Activated gamma-delta T cell treated with anti-CD3 and anti-CD28 coated beads, Interleukin-2, amount 50 U/mL, for 16 hours (primary cell): ENCODE measurements around the gene LAPTM5.

ENCODE experiments used
- DNase-seq: peaks from one replicate; pipeline ENCODE4 v3.0.0-alpha.2; 2020; ENCODE audit warnings: low read depth

Gene LAPTM5

GRCh38 chr1:30787266-30787665 is 29.7 kb upstream of the LAPTM5 start:
- DNase-seq = no peak

GRCh38 chr1:30786264-30786991 is 28.9 kb upstream of the LAPTM5 start:
- DNase-seq = no peak

GRCh38 chr1:30785714-30786113 is 28.1 kb upstream of the LAPTM5 start:
- no peak for DNase-seq

- DNase-seq = no peak
Measured at GRCh38 chr1:30785181-30785580, 27.6 kb upstream of the LAPTM5 start.

- DNase-seq = no peak
Measured at GRCh38 chr1:30783256-30783915, 25.8 kb upstream of the LAPTM5 start.

GRCh38 chr1:30782361-30783255 is 25.0 kb upstream of the LAPTM5 start:
- DNase-seq = peak; percentile 71

GRCh38 chr1:30781906-30782305 is 24.3 kb upstream of the LAPTM5 start:
- no peak for DNase-seq

GRCh38 chr1:30780409-30780808 is 22.8 kb upstream of the LAPTM5 start:
- DNase-seq = no peak

GRCh38 chr1:30779294-30780071 is 21.9 kb upstream of the LAPTM5 start:
- DNase-seq = peak; percentile 96

GRCh38 chr1:30778979-30779293 is 21.4 kb upstream of the LAPTM5 start:
- DNase-seq = no peak

- DNase-seq = no peak
Measured at GRCh38 chr1:30778154-30778978, 20.8 kb upstream of the LAPTM5 start.

- no peak for DNase-seq
Measured at GRCh38 chr1:30777904-30778153, 20.3 kb upstream of the LAPTM5 start.

- no peak for DNase-seq
Measured at GRCh38 chr1:30777060-30777903, 19.7 kb upstream of the LAPTM5 start.

GRCh38 chr1:30776097-30777059 is 18.8 kb upstream of the LAPTM5 start:
- no peak for DNase-seq

- no peak for DNase-seq
Measured at GRCh38 chr1:30775433-30775975, 17.9 kb upstream of the LAPTM5 start.

GRCh38 chr1:30774550-30775432 is 17.2 kb upstream of the LAPTM5 start:
- DNase-seq = no peak

- no peak for DNase-seq
Measured at GRCh38 chr1:30773722-30774358, 16.3 kb upstream of the LAPTM5 start.

- no peak for DNase-seq
Measured at GRCh38 chr1:30771005-30771404, 13.4 kb upstream of the LAPTM5 start.
